Stimulated activated CD4-positive, alpha-beta T cell treated with anti-CD3 and anti-CD28 coated beads, Interleukin-1b, Interleukin-23, amount 100 ng/mL, for 24 hours (primary cell): Measurements from ENCODE around the gene SPATS1.
"Not testable (repeated sequence)": the region's sequence is repeated elsewhere in the genome, so short reads cannot be mapped to it uniquely, and the experiment has no call there.

Experiments
- DNase-seq, 4 experiments: peaks; one replicate each; pipeline ENCODE4 v3.0.0-alpha.2; 2020; ENCODE audit warnings: low read depth in 4 of 4, low spot score in 1 of 4

Gene SPATS1

GRCh38 chr6:44311304-44311703, 31.1 kb upstream of the SPATS1 start:
- DNase-seq, result no peak

DNA sequence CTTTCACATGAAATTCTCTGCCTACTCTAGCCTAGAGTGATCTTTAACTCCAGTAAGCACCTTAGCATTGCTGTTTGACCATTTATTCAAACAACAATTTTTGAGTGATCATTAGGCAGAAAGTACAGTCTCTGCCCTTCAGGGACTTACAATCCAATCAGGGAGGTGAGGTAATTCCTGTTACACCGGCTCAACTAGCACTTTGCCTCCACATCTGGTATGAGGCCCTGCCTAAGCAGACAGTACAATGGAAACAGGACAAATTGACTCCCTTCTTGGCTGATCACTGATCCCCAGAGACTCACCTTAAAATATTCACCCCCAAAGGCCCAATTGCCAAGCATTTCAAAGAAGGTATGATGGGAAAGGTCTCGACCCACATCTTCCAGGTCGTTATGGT, 30.7 kb upstream of the SPATS1 start:
- no peak for DNase-seq

- DNase-seq, result peak; percentile 87 to 97 (median 91)
These were observed 29.3 kb upstream of the SPATS1 start, which contains the start of gene AARS2 for GRCh38 chr6:44312901-44313788. TSS of gene AARS2 (minus strand) at chr6:44313347. CDS start at chr6:44313323, 24 bp downstream.

- DNase-seq, result not testable (repeated sequence)
These were observed 27.8 kb upstream of the SPATS1 start for GRCh38 chr6:44314657-44315056.

- no peak for DNase-seq
These were observed 26.9 kb upstream of the SPATS1 start for GRCh38 chr6:44315516-44315915.

DNA sequence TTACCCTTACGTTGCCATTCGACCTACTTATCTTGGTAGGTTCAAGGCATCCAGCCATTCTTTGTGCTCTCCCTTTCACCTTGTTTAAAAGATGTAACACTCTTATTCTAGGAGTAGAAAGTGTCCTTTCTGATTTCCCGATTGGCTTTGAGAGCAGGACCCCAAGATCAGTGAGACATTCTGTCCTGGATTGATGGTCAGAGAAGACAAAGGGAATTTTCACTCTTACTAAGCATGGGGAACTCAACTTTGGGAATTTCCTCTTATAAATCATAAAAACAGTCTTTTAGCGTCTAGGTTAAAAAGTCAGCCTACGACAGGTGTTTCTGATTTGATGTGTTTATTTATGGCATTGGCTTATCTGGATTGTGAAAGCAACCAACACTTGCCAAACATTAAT, 26.5 kb upstream of the SPATS1 start:
- DNase-seq, result no peak

GRCh38 chr6:44316481-44316880, 26.0 kb upstream of the SPATS1 start:
- DNase-seq, result no peak

DNA sequence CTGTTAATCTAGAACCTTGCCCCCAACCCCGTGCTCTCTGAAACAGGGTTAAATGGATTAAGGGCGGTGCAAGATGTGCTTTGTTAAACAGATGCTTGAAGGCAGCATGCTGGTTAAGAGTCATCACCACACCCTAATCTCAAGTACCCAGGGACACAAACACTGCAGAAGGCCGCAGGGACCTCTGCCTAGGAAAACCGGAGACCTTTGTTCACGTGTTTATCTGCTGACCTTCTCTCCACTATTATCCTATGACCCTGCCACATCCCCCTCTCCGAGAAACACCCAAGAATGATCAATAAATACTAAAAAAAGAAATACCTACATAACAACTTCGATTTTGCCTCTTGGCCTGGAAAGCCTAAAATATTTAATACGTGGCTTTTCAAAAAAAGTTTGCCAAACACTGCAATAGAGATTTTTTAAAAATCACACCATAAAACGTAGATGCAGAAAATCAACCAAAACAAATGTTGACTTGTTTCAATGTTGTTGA, 25.3 kb upstream of the SPATS1 start:
- not testable (repeated sequence) for DNase-seq

GRCh38 chr6:44321210-44321609, 21.2 kb upstream of the SPATS1 start:
- no peak for DNase-seq

GRCh38 chr6:44327096-44327495, 15.4 kb upstream of the SPATS1 start:
- no peak for DNase-seq

DNA sequence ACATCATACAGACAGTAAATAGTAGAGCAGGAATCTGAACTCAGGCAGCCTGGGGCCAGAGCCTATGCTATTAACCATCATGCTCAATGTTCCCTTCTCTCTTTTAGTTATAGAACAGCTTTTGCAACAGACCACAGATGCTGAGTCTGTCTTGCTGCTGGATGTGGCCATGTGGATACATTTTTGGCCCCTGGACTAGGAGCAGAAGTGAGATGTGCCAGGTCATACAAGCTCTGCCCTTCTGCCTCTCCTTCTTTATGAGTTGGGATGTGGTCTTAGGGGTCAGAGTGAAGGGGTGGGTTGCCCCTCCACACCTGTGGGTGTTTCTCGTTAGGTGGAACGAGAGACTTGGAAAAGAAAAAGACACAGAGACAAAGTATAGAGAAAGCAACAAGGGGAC, 14.7 kb upstream of the SPATS1 start:
- no peak for DNase-seq

DNA sequence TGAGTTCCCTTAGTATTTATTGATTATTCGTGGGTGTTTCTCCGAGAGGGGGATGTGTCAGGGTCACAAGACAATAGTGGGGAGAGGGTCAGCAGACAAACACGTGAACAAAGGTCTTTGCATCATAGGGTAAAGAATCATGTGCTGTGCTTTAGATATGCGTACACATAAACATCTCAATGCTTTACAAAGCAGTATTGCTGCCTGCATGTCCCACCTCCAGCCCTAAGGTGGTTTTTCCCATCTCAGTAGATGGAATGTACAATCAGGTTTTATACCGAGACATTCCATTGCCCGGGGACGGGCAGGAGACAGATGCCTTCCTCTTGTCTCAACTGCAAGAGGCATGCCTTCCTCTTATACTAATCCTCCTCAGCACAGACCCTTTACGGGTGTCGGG, 14.2 kb upstream of the SPATS1 start:
- DNase-seq, result not testable (repeated sequence)

DNA sequence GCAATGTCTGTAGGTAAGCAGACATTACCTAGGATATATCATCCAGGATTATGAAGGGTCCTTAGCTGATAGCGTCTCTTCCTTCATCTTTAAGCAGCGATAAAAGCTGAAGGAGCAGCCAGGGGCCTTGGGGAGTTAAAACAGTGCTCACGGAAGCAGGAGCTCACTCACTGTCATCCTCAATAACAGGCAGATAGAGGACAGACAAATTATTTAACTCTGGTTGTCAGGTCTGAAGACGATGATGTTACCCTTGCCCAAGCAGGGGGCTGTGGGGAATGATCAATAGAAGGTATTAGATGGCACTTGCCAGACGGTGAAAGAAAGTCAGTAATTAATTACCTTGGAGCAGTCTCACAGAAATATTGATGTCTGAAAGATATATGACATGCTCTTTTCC, 12.6 kb upstream of the SPATS1 start:
- no peak for DNase-seq

- DNase-seq, result no peak
These were observed 9.9 kb upstream of the SPATS1 start for GRCh38 chr6:44332585-44332984.

- no peak for DNase-seq
These were observed 9.1 kb upstream of the SPATS1 start for GRCh38 chr6:44333273-44333919.

- DNase-seq, result no peak
These were observed 8.5 kb upstream of the SPATS1 start for GRCh38 chr6:44333942-44334341.

DNA sequence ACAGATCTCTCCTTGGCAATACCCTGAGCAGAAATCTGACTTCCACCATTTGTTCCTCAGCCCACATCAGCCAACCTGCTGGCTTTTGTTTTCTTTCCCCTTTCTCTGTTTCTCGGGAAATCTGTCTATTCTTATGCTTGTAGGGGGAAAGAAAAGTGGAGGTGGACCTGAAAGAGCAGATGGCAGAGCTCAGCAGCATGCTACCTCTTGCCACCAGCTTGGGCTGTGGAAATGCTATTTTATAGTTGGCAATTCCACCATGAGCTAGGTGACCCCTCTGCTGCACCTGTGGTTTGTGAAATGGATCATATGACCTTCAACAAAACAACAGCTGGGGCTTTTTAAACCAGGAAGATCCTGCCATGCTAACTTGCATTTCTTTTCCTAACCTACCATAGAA, 6.8 kb upstream of the SPATS1 start:
- no peak for DNase-seq

DNA sequence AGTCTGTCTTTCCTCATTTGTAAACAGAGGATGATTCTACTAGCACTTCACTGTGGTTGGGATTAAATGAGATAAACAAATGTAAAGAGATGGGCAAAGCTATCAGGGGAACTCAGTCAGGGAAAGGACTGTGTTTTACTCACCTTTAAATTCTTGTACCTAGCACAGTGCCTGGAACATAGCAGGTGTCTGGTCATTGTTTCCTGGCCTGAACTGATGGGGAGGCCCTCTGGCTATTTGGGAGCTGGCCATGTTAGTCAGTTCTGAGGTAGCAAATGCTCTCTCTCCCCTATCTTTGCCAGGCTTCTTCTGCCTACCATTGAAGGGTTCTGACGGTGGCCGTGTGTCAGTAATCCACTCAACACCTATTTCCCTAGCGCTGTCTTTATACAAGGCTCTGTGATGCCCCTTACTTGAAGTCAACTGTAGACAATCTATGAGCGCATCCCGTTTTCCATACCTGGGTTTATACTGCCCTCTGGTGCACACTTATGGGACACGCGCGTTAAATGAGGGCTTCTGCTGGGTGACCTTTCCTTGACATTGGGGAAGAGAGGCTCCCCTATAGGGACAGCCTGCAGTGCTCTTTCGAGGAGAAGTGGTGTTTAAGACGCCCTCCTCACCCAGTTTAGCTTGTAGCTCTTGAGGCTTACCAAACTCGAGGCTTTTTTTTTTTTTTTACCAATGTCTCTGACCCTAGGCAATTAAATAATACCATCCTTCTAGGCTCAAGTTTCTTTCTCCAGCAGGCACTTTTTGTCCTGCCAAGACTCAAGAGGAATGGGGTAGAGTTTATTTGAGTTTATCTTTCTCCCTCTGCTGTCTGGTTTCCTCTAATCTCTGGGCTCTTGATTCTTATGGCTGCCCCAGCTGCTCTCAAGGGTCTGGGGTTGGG, 4.0 kb upstream of the SPATS1 start:
- peak; percentile 34 to 46 (median 35) for DNase-seq

DNA sequence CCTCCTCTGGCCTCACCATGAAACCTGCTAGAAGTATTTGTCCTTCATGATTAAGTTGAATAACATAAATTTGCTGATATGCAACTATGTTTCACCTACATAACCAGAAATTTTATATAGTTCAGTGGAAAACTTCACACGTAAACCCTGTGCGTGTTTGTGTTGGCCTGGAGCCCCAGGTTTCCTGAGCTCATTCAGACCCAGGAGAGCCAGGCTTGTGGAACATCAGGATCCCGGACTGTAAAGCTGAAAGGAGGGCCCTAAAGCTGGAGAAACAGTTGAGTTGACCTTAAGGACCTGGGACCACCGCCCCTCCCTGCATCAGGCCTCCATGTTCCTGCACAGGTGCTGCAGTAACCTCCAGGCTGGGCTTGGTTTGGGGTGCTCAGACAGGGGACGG, 3.1 kb upstream of the SPATS1 start:
- DNase-seq, result no peak

- peak in 1 of 4 experiments; percentile 4 for DNase-seq
These were observed 2.5 kb upstream of the SPATS1 start for GRCh38 chr6:44339763-44340625.
